ENCODE data around the gene ARHGEF18.
"Not testable (repeated sequence)": the region's sequence is repeated elsewhere in the genome, so short reads cannot be mapped to it uniquely, and the experiment has no call there.

Gene ARHGEF18

GRCh38 chr19:7349231-7349591 is 474 bp downstream of the ARHGEF18 start:
- no peak for DNase-seq

GRCh38 chr19:7349961-7350711 is 1.4 kb downstream of the ARHGEF18 start:
- DNase-seq, result no peak

GRCh38 chr19:7351861-7352260 is 3.1 kb downstream of the ARHGEF18 start:
- DNase-seq, result no peak

- no peak for DNase-seq
Measured at GRCh38 chr19:7355151-7355820, 6.5 kb downstream of the ARHGEF18 start.

- DNase-seq, result no peak
Measured at GRCh38 chr19:7355871-7356270, 7.1 kb downstream of the ARHGEF18 start.

DNA sequence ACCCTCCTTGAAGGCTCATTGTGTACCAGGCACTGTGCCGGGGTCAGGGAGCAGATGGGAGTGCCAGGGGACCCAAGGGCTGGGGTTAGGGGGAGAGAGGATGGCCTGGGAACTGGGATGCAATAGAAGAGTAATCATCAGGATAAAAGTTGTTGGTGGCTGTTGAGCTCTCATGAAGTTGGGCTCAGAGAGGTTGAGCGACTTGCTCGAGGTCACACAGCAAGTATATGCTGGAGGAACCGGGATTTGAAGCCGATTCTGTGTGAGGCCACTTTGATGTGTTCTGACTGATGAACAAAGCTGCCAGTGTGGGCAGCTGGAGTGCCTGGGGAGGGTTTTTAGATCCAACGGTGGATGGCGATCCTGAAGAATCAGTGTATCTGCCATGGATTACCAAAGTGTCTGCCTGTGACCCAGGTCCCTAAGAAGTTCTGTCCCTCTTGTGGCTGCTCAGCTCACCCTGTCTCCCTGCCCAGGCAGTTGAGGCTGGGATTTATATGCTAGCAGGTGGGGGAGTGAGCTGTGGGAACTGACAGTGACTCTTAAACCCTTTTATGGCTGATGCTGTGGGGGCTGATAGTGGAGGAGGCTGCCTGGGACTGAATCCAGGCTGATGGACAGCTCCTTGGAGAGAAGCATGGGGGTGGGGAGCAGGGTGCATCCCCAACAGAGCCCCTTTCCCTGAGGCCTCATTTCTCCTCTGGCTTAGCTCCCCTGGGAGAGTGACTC is 8.3 kb downstream of the ARHGEF18 start:
- no peak for DNase-seq

GRCh38 chr19:7358102-7358597 is 9.4 kb downstream of the ARHGEF18 start:
- DNase-seq, result no peak

DNA sequence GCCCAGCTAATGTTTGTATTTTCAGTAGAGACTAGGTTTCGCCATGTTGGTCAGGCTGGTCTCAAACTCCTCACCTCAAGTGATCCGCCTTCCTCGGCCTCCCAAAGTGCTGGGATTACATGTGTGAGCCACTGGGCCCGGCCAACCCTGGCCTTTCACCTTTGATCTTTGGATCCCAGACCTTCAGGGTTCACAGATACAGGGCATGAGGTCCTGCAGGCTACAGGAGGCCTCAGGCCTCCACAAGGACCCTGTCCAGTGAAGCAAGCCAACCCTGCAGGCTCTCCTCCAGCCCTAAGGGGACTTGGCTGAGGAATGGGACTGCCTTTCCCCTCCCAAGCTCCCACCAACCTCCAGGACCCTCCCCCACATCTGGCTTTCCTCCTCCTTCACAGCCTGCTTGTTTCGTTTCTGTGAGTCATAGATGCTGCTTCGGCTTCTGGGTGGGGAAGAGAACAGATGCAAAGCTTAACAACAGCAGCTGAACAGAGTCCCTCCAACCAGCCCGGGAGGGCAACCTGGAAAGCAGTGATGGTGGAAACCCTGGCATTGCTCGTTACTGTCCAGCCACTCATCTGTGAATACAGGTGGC is 11.8 kb downstream of the ARHGEF18 start:
- DNase-seq, result no peak

- no peak for DNase-seq
Measured at GRCh38 chr19:7363225-7363624, 14.5 kb downstream of the ARHGEF18 start.

DNA sequence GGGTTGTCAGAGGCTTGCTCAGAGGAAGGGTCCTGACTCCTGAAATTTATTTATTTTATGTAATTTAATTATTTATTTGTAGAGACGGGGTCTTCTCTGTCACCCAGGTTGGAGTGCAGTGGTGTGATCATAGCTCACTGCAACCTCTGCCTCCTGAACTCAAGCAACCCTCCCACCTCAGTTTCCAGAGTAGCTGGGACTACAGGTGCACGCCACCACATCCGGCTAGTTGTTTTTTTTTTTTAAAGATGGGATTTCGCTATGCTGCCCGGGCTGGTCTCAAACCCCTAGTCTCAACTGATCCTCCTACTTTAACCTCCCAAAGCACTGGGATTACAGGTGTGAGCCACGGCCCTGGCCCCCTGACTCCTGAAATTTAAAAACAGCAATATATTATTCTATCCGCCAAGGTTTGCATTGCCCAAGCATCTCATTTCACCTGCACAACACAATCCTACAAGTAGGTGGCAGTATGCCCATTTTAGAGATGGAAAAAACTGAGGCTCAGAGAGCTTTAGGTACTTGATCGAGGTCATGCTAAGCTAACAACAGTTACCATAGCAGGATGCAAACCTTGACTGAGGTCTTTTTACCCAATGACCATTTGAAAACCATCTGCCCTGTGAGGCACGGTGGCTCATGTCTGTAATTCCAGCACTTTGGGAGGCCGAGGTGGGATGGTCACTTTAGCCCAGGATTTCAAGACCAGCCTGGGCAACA is 18.1 kb downstream of the ARHGEF18 start:
- no peak for DNase-seq

DNA sequence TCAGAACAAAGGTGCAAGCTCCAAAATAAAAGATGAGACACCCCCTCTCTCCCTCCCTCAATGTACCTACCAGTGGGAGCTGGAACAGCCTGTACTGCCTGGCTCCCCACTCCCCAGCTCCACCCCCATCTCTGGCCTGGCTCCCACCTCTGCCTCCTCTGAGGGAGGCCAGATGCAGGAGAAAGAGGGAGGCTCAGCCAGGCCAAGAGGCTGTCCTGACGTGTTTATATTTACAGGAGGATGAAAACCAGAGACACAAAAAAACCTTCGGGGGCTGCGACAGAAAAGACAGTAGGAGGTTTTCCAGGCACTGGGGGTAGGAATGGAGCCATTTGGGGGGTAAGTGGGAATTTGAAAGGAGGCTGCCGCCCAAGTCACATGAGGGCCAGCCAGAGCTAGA is 19.7 kb downstream of the ARHGEF18 start:
- no peak for DNase-seq

- not testable (repeated sequence) for DNase-seq
Measured at GRCh38 chr19:7368866-7369265, 20.1 kb downstream of the ARHGEF18 start.

DNA sequence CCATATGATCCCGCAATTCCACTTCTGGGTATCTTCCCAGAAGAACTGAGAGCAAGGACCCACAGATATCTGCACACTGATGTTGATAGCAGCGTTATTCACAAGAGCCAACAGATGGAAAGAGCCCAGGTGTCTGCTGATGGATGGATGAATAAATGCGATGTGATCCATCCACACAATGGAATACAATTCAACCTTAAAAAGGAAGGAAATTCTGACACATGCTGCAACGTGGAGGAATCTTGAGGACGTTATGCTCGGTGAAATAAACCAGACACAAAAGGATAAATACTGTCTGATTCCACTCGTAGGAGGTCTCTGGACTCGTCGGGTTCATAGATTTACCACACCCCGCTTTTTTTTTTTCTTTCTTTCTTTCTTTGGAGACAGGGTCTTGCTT is 21.8 kb downstream of the ARHGEF18 start:
- DNase-seq, result no peak

GRCh38 chr19:7371001-7371400 is 22.3 kb downstream of the ARHGEF18 start:
- no peak for DNase-seq

- no peak for DNase-seq
Measured at GRCh38 chr19:7372810-7373209, 24.1 kb downstream of the ARHGEF18 start.

DNA sequence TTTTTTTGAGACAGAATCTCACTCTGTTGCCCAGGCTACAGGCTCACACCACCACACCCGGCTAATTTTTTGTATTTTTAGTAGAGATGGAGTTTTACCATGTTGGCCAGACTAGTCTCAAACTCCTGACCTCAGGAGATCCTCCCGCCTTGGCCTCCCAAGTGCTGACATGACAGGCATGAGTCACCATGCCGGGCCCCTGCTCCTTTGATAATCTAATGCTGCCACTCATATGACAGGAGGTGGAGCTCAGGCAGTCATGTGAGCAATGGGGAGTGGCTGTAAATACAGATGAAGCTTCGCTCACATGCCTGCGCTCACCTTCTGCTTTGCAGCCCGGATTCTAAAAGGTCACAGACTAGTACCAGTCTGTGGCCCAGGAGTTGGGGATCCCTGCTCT is 25.1 kb downstream of the ARHGEF18 start:
- no peak for DNase-seq

DNA sequence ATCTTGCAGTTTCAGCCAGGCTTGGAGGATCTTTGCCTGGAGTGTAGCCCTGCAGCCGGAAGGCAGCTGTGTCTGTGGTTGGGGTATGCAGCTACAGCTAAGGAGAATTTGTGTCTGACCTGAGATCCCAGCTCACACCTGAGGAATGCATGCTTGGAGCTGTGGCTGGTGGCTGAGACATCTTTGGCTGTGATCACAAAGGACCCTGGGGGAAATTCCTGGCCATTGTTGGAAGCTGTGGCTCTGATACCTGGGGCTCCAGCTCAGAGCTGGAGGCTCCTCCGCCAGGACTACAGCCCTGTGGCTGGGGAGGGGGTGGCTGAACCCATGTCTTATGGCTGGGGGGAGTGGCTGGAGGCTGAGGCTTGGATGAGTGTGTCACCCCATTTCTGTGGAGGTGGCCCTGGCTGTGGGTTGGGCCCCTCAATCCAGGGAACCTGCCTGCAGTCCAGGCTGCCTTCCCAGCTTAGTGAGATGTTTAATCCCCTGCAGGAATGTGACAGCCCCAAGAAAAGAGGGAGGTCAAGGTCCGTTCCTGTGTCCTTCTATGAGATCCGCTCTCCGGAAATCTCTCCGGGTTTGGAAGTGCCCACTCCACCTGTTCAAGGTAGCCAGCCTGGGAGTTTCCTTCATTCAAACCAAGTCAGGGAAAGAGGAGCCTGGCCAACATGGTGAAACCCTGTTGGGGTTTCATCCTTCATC is 27.6 kb downstream of the ARHGEF18 start:
- DNase-seq, result no peak

DNA sequence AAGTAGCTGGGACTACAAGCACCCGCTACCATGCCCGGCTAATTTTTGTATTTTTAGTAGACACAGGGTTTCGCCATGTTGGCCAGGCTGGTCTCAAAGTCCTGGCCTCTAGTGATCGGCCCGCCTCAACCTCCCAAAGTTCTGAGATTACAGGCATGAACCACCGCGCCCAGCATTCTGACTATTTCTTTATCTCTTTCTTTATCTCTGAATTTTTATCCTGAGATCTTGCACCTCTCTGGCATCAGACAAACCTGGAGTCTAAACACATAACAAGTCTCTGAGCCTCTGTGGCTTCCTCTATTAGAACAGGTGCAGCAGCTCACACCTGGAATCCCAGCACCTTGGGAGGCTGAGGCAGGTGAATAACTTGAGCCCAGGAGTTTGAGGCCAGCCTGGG is 28.5 kb downstream of the ARHGEF18 start:
- no peak for DNase-seq

DNA sequence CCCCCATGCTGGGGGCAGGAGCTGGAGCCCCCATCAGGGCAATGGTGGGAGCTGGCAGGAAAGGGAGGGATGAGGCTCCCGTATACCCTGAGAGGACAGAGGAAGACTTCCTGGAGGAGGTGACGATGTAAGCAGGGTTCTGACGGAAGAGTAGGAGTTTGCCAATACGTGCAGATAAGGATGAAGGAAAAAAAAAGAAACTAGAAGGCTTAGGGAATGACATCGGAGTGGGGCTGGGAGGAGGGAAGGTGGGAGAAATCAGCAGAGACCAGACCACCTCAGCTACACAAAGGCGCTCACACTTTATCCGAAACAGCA is 32.3 kb downstream of the ARHGEF18 start:
- DNase-seq, result no peak

DNA sequence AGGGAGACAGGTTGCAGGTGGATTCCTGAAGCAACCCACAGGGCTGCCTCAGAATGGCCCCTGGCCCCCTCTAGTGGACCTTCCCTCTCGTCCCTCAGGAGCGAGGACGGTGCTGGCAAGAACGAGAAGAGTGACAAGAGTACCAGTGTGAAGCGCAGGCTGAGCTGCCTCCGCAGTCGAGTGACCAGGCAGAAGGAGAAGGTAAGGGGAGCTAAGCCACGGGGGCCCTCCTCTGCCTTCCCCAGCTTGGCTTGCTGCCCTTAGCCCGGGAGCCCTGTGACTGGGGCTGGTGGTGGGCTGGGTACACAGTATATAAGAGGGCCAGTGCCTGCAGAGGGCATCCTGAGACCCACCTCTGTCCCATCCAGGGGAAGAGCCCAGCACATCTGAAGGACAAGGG is 34.0 kb downstream of the ARHGEF18 start:
- no peak for DNase-seq

DNA sequence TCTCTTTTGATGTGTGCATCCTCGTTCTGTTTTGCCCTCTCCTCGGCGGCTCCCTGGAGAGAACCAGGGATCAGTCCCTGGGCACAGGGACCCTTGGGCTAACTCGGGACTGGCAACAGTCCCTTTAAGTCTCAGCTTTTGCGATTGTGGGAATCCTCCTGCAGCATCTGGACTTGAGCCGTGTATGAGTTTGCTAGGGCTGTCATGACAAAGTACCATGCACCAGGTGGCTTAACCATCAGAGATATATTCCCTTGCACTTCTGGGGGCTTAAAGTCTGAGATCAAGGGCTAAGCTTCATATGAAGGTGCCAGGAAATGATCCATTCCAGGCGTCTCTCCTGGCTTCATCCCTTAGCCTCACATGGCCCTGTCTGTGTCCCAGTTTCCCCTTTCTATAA is 34.5 kb downstream of the ARHGEF18 start:
- DNase-seq, result no peak

DNA sequence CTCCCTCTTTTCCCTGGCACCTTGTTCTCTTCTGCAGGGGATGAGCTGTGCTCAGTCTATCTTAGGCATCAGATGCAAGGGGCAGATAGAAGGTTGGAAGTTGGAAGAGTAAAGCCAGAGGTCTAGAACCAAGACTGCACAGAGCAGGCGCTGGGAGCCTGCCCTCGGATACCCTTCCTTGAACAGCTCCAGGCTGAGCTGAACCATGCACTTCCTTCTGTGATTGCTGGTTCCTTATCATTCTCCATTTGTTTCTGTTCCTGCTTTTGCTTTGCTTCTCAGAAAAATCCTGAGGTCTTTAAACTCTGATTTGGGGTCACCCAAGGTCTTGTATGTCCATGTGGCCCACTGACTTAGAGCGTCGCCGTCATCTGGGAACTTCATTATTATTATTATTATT is 36.3 kb downstream of the ARHGEF18 start:
- no peak for DNase-seq
